ENCODE results near the gene DFFB. TPM values are rescaled to one million over a fixed set of nuclear protein-coding genes. Genes with fewer than 3 reads are reported as not detected.

The DFFB gene
- total and polyA plus RNA-seq, 9 donors, result 6.8 to 12.8 (median 8.4) TPM

DNA sequence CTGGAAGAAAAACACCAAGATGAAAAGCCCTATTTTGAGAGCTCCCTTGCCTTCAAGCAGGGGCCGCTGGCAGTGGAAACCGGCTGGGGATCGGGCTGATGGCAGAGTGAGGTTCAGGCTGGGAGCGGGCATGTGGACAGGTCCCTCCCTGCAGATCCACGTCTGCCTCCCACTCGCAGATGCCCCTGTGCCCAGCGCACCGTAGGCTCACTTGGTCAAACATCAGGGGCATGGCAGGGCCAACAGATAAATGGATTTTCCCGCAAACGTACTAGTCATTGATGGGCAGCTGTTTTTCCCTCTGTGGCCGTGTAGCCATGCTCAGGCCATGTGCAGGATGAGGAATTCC, 49.4 kb downstream of the DFFB start:
- no peaks in the 10 kb centered on the region for H3K27me3 ChIP-seq
- TF ChIP-seq, protein P1, sequence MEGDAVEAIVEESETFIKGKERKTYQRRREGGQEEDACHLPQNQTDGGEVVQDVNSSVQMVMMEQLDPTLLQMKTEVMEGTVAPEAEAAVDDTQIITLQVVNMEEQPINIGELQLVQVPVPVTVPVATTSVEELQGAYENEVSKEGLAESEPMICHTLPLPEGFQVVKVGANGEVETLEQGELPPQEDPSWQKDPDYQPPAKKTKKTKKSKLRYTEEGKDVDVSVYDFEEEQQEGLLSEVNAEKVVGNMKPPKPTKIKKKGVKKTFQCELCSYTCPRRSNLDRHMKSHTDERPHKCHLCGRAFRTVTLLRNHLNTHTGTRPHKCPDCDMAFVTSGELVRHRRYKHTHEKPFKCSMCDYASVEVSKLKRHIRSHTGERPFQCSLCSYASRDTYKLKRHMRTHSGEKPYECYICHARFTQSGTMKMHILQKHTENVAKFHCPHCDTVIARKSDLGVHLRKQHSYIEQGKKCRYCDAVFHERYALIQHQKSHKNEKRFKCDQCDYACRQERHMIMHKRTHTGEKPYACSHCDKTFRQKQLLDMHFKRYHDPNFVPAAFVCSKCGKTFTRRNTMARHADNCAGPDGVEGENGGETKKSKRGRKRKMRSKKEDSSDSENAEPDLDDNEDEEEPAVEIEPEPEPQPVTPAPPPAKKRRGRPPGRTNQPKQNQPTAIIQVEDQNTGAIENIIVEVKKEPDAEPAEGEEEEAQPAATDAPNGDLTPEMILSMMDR (IDR thresholded peaks at IDR 0.05), result no peak
- TF ChIP-seq POLR2A (IDR thresholded peaks at IDR 0.05) (no peak), EP300 (IDR thresholded peaks at IDR 0.05) (no peak)
- WGBS, 3 donors, result 73 to 81% (median 79%) methylated on average over 11 of the region's 11 CpGs
- intact Hi-C loops (cut with DNase I), result no loop called here
- no peak overlapping the region for H3K27ac ChIP-seq
- no peaks in the 10 kb centered on the region for H3K36me3 ChIP-seq
- no peaks in the 10 kb centered on the region for H3K4me1 ChIP-seq (ENCODE audit: insufficient read depth)
- no peak overlapping the region for H3K4me3 ChIP-seq
- H3K9me3 ChIP-seq, result no peaks in the 10 kb centered on the region
- no peak for DNase-seq

DNA sequence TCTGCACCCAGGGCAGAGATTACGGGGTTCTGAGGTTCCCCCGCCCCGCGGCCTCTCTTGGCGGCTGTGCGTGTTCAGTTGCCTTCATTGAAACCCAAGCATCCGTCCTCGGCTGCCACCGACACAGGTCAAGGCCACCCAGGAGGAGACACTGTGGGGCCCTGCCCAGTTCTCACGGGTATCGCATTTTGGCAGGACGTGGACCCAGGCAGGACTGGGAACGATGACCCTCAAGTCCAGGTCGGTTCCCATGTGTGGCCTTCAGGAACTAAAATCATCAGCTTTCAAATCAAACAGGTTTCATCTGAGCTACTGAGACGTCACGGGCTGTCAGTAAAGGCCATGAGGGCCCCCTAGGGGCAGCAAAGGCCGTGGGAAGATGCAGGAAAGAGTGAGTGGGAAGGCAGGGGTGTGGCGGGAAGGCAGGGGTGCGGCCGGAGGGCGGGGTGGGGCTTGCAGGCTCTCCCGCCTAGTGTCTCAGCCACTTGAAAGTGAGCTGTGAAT, 49.8 kb downstream of the DFFB start:
- H3K9me3 ChIP-seq, result no peaks in the 10 kb centered on the region
- no peaks in the 10 kb centered on the region for H3K4me1 ChIP-seq (ENCODE audit: insufficient read depth)
- H3K4me3 ChIP-seq, result no peak overlapping the region
- H3K27ac ChIP-seq, result no peak overlapping the region
- H3K27me3 ChIP-seq, result no peaks in the 10 kb centered on the region
- DNase-seq, result no peak
- 67 to 78% (median 76%) methylated on average over 22 of the region's 22 CpGs for WGBS, 3 donors
- H3K36me3 ChIP-seq, result no peaks in the 10 kb centered on the region
- TF ChIP-seq POLR2A (IDR thresholded peaks at IDR 0.05), result no peak
- TF ChIP-seq, protein P1 (IDR thresholded peaks at IDR 0.05), result no peak
- no peak for TF ChIP-seq EP300 (IDR thresholded peaks at IDR 0.05)
- intact Hi-C loops (cut with DNase I), result no loop called here

DNA sequence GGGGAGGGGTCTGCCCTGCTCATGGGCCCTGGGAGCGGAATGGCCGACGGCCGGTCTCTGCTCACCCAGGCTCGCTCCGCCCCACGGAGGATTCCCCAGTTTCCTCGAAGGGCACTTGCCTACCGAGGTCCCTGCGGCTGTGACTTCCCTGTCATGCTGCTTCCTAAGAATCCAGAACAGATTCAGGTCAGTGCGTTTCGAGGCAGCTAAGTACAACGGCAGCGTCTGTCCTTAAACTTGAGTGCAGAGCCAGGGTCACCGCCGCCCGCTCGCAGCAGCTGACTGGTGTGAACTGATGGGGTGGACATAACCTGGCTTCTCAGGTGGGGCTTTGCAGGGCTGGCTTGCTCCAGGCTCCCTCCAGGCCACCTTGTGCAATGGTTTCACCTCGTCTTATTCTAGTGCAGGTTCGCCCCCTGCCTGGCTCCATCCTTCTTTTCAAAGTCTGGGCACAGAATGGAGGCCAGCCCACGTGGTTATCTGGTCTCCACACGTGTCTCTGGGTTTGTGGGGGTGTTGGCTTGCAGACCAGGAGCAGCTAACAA, 50.4 kb downstream of the DFFB start:
- Histone ChIP-seq H3K4me1 (ENCODE audit: insufficient read depth) (no peaks in the 10 kb centered on the region), H3K4me3 (no peak overlapping the region), H3K36me3 (no peaks in the 10 kb centered on the region), H3K9me3 (no peaks in the 10 kb centered on the region), H3K27ac (no peak overlapping the region), H3K27me3 (no peaks in the 10 kb centered on the region)
- TF ChIP-seq POLR2A (IDR thresholded peaks at IDR 0.05), result no peak
- TF ChIP-seq, protein P1 (IDR thresholded peaks at IDR 0.05), result no peak
- no peak for TF ChIP-seq EP300 (IDR thresholded peaks at IDR 0.05)
- WGBS, 3 donors, result 73 to 78% (median 76%) methylated on average over 20 to 22 of the region's 22 CpGs
- no peak for DNase-seq
- intact Hi-C loops (cut with DNase I), result no loop called here

DNA sequence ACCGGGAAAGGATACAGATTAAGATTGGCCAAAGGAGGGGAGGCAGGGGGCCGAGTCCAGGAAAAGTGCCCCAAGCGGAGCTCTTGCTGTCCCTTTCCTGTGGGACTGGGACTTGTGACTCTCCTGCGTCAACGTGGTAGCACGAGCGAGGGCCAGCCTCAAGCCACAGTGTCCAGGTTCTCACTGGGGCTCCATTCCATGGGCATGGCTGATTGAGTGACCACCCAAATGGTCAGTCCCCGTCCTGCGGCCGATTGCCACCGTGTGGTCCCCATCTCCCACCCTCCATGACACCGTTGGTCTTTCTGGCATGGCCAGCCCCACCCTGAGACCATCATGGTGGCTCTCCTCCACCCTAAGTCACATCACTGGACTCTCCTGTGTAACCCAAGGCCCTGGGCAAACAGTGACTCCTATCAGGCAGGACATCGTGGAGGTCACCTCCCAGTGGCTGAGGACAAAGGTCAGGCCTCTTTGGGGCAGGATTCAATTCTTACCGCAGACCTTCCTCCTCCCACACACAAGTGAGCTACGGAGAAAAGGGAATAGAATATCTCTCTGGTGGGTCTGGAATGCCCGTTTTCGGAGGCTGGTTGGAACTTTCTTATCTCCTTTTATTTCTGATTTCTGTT, 51.7 kb downstream of the DFFB start:
- intact Hi-C loops (cut with DNase I), result no loop called here
- H3K4me3 ChIP-seq, result no peak overlapping the region
- TF ChIP-seq EP300 (IDR thresholded peaks at IDR 0.05) (no peak), POLR2A (IDR thresholded peaks at IDR 0.05) (no peak)
- TF ChIP-seq, protein P1 (IDR thresholded peaks at IDR 0.05), result no peak
- WGBS, 3 donors, result 60 to 70% (median 62%) methylated on average over 17 of the region's 17 CpGs
- no peak for DNase-seq
- no peak overlapping the region for H3K27ac ChIP-seq
- H3K27me3 ChIP-seq, result no peaks in the 10 kb centered on the region
- H3K36me3 ChIP-seq, result no peaks in the 10 kb centered on the region
- H3K4me1 ChIP-seq (ENCODE audit: insufficient read depth), result no peaks in the 10 kb centered on the region
- no peaks in the 10 kb centered on the region for H3K9me3 ChIP-seq
